ENCODE measurements around the gene PRCD. TPM values are rescaled to one million over a fixed set of nuclear protein-coding genes. Genes with fewer than 3 reads are reported as not detected.
"Not testable (repeated sequence)": the region's sequence is repeated elsewhere in the genome, so short reads cannot be mapped to it uniquely, and the experiment has no call there.

The PRCD gene
- total RNA-seq, 4 donors from 2014 or later, result 0.57 to 11.2 (median 2.3) TPM

DNA sequence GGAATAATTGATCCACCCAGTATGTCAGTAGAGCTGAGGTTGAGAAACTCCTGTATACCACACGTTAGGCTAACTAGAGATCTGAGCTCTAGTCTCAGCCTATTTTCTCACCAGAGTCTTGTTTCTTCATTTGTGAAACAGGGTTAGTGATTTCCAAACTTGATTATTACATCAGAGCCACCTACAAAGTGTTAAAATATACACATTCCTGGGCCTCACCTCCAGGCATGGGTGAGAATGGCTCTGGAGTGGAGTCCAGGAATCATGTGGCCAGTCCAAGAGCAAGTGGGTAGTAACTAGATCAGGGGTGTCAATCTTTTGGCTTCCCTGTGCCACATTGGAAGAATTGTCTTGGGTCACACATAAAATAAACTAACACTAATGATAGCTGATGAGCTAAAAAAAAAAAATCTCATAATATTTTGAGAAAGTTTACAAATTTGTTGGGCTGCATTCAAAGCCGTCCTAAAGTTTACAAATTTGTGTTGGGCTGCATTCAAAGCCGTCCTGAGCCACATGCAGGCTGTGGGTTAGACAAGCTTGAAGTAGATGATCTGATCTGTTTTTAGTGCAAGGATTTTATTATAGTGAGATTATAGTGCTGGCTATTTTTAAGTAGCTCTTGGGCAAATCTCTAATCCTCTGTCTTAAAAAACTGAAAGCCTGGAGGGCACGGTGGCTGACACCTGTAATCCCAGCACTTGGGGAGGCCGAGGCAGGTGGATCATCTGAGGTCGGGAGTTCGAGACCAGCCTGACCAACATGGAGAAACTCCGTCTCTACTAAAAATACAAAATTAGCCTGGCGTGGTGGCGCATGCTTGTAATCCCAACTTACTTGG is 20.4 kb downstream of the PRCD start:
- peak overlapping the region in 3 of 4 donors; percentile 25 to 94 (median 90) for H3K27ac ChIP-seq
- no peaks in the 10 kb centered on the region for H3K9me3 ChIP-seq
- peaks cover 5 to 71% (median 22%) of the 10 kb centered on the region in 3 donors for H3K4me1 ChIP-seq
- peaks cover 0 to 31% of the 10 kb centered on the region in 2 donors for H3K36me3 ChIP-seq
- TF ChIP-seq POLR2AphosphoS5 (IDR thresholded peaks at IDR 0.05) (no peak), EP300 (IDR thresholded peaks at IDR 0.05) (no peak)
- TF ChIP-seq, protein P1, sequence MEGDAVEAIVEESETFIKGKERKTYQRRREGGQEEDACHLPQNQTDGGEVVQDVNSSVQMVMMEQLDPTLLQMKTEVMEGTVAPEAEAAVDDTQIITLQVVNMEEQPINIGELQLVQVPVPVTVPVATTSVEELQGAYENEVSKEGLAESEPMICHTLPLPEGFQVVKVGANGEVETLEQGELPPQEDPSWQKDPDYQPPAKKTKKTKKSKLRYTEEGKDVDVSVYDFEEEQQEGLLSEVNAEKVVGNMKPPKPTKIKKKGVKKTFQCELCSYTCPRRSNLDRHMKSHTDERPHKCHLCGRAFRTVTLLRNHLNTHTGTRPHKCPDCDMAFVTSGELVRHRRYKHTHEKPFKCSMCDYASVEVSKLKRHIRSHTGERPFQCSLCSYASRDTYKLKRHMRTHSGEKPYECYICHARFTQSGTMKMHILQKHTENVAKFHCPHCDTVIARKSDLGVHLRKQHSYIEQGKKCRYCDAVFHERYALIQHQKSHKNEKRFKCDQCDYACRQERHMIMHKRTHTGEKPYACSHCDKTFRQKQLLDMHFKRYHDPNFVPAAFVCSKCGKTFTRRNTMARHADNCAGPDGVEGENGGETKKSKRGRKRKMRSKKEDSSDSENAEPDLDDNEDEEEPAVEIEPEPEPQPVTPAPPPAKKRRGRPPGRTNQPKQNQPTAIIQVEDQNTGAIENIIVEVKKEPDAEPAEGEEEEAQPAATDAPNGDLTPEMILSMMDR (IDR thresholded peaks at IDR 0.05), result no peak
- no peak overlapping the region for H3K4me3 ChIP-seq
- 81 to 94% methylated on average over 8 to 10 of the region's 10 CpGs for WGBS, 2 donors (ENCODE audit: low coverage in 1 of 2)
- no peak for ATAC-seq
- no peaks in the 10 kb centered on the region for H3K27me3 ChIP-seq

DNA sequence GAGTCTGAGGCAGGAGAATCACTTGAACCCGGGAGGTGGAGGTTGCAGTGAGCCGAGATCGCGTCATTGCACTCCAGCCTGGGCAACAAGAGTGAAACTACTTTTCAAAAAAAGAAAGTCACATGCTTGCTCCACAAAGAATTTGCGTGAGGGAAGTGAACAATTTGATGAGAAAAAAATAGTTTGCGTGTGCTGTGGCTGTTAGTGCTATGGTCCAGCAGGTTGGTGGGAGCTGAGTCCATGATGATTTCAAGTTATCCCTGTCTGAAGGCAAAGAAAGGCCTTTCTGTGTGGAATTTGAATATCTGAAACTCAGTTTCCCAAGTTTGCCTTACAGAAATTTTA is 21.0 kb downstream of the PRCD start:
- no peak for ATAC-seq
- Histone ChIP-seq H3K9me3 (no peaks in the 10 kb centered on the region), H3K27me3 (no peaks in the 10 kb centered on the region), H3K4me1 (peaks cover 5 to 67% (median 22%) of the 10 kb centered on the region in 3 donors), H3K36me3 (peaks cover 0 to 37% of the 10 kb centered on the region in 2 donors), H3K4me3 (no peak overlapping the region), H3K27ac (peak overlapping the region in 3 of 4 donors; percentile 25 to 58 (median 42))
- TF ChIP-seq POLR2A (IDR thresholded peaks at IDR 0.05), result no peak
- WGBS, 2 donors (ENCODE audit: low coverage in 1 of 2), result 64 to 94% methylated on average over 3 to 6 of the region's 6 CpGs

DNA sequence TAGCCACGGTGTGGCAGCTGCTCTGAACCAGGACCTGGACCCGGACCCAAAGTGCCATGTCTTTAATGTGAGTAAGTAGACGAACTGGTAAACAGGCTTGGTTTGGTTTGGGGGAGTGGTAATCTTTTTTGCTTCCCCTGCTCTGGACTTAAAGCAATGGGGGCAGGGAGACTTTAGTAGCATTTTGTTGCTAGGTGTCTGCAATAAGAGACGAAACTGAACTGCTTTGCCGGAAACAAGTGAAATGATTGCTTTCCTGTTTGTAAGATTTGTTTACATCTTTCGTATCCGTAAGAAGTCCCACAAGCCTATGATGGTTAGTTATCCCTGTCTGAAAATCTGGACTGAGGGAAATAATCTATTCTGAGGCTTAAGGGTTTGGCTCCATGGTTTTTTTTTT is 21.5 kb downstream of the PRCD start:
- no peaks in the 10 kb centered on the region for H3K9me3 ChIP-seq
- ATAC-seq, result no peak
- peaks cover 5 to 65% (median 22%) of the 10 kb centered on the region in 3 donors for H3K4me1 ChIP-seq
- peak overlapping the region in 3 of 4 donors; percentile 25 to 58 (median 42) for H3K27ac ChIP-seq
- H3K27me3 ChIP-seq, result no peaks in the 10 kb centered on the region
- no peak for TF ChIP-seq EP300 (IDR thresholded peaks at IDR 0.05)
- H3K36me3 ChIP-seq, result peaks cover 0 to 42% of the 10 kb centered on the region in 2 donors
- WGBS, 2 donors (ENCODE audit: low coverage in 1 of 2), result 42 to 76% methylated on average over 4 to 6 of the region's 7 CpGs
- H3K4me3 ChIP-seq, result no peak overlapping the region

DNA sequence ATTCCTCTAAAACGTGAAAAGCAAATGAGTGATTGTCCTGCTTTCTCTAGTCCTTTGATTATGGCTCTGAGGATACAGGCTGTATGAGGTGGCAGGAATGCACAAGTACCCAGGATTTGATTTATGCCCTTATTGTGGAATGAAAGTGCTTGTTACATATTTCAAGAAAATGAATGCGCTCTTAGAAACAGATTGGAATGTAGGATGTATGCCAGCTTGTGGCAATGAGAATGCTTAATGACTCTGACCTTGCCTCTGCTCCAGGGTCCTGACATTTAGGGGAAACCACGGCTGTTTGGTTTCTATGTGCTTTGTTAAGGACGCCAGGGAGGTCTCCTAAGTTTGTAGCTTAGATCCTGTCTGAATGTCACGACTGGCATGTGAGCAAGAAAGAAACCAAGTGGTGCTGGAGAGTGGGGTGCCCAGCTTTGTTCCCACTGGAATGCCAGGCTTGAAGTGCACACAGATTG is 22.0 kb downstream of the PRCD start:
- H3K27me3 ChIP-seq, result no peaks in the 10 kb centered on the region
- peaks cover 5 to 60% (median 22%) of the 10 kb centered on the region in 3 donors for H3K4me1 ChIP-seq
- WGBS, 2 donors (ENCODE audit: low coverage in 1 of 2), result 47 to 63% methylated on average over 5 of the region's 5 CpGs
- TF ChIP-seq POLR2AphosphoS5 (IDR thresholded peaks at IDR 0.05), result peak; percentile 84
- TF ChIP-seq POLR2A (IDR thresholded peaks at IDR 0.05), result no peak
- TF ChIP-seq EP300 (IDR thresholded peaks at IDR 0.05), result no peak
- TF ChIP-seq, protein P1 (IDR thresholded peaks at IDR 0.05), result no peak
- no peak overlapping the region for H3K4me3 ChIP-seq
- H3K36me3 ChIP-seq, result peaks cover 0 to 46% of the 10 kb centered on the region in 2 donors
- H3K9me3 ChIP-seq, result no peaks in the 10 kb centered on the region
- peak overlapping the region in 3 of 4 donors; percentile 28 to 58 (median 42) for H3K27ac ChIP-seq
- ATAC-seq, result no peak

DNA sequence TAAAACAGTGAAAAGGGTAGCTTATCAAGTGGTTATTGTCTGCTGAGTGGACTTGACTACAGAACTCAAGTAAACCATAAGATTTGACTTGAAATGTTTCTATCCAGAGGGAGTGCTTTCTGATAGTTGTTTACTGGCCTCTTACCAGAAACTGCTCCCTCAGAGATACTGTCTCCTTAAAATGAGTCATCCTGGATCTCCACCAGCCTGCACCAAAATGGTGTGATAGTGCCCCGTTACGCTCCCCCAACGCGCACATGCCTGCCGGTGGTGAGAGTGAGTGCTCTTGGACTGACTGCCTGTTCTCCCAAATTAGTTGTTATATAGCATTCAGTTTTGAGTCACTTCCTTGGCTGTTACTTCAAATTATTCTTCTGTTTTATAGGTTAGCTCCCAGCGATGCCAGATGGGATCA is 22.9 kb downstream of the PRCD start:
- no peaks in the 10 kb centered on the region for H3K27me3 ChIP-seq
- H3K4me3 ChIP-seq, result no peak overlapping the region
- peaks cover 5 to 57% (median 22%) of the 10 kb centered on the region in 3 donors for H3K4me1 ChIP-seq
- peak overlapping the region in 3 of 4 donors; percentile 33 to 43 (median 42) for H3K27ac ChIP-seq
- ATAC-seq, result no peak
- H3K36me3 ChIP-seq, result peaks cover 0 to 49% of the 10 kb centered on the region in 2 donors
- no peak for TF ChIP-seq POLR2A (IDR thresholded peaks at IDR 0.05)
- no peak for TF ChIP-seq EP300 (IDR thresholded peaks at IDR 0.05)
- TF ChIP-seq, protein P1 (IDR thresholded peaks at IDR 0.05), result no peak
- peak; percentile 34 for TF ChIP-seq POLR2AphosphoS5 (IDR thresholded peaks at IDR 0.05)
- 32 to 96% methylated on average over 4 to 6 of the region's 6 CpGs for WGBS, 2 donors (ENCODE audit: low coverage in 1 of 2)
- no peaks in the 10 kb centered on the region for H3K9me3 ChIP-seq

DNA sequence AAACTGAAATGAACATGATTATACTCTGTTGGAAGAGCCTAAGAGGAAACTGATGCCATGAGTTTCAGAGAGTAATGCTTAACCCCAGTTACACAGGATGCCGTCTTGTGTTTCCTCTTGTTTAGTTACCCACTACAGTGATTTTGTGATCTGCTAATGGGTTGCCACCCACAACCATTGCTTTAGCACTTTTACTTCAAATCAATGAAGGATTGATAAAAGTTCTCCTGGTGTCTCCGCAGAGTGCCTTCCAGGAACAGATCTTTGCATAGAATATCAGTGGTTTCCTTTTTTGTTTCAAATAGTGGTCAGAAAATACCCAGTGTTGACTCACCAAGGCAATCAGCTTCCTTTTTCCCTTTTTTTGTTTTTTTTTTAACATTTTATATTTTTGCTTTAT is 23.5 kb downstream of the PRCD start:
- H3K4me3 ChIP-seq, H3K27me3 ChIP-seq, ATAC-seq, H3K27ac ChIP-seq, H3K9me3 ChIP-seq: not testable (repeated sequence)
- WGBS, 2 donors (ENCODE audit: low coverage in 1 of 2), result 68 to 83% methylated on average over 2 of the region's 2 CpGs
- peaks cover 5 to 57% (median 22%) of the 10 kb centered on the region in 3 donors for H3K4me1 ChIP-seq
- H3K36me3 ChIP-seq, result peaks cover 0 to 49% of the 10 kb centered on the region in 2 donors

DNA sequence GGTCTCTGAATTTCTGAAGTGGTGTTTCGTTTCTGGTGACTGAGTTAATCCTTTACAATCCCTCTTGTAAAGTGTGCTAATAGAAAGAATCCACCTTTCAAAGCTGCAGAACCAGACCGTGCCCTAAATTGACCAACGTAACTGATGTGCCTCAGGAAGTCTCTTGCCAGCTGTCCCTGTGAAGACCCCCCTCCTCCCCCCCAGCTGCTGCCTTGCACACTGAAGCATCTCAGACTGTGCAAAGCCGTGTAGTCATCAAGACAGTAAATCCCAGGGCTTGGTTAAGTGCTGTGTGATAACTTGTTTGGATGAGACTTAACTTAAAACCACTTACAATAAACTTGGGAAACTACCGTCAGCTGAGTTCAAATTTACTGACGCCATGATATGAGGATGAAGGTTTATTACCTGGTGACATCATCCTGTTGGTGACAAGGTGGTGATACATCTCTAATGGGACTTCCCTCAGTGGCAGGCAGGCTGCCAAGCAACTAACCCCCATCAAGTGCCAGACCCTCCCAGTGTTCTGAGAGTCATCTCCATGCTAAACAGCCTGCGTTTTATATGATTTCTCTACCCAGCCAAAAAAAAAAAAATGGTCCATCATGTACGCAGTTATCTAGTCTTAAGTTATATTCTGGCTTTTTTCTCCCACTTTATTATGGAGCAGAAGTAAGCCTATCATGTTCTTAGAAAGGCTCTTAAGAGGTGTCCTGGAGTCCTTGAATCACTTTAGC is 25.3 kb downstream of the PRCD start:
- not testable (repeated sequence) for H3K4me3 ChIP-seq, H3K9me3 ChIP-seq, H3K27ac ChIP-seq, ATAC-seq
- Histone ChIP-seq H3K27me3 (peaks cover 14% of the 10 kb centered on the region), H3K4me1 (peaks cover 0 to 43% (median 12%) of the 10 kb centered on the region in 3 donors), H3K36me3 (peaks cover 0 to 49% of the 10 kb centered on the region in 2 donors)
- 64 to 72% methylated on average over 2 to 4 of the region's 8 CpGs for WGBS, 2 donors (ENCODE audit: low coverage in 1 of 2)
